ENCODE measurements around the gene IL27RA. TPM values are rescaled to one million over a fixed set of nuclear protein-coding genes. Genes with fewer than 3 reads are reported as not detected.

Gene IL27RA
- total RNA-seq, 1 experiment from 2014 or later: 13.6 TPM

DNA sequence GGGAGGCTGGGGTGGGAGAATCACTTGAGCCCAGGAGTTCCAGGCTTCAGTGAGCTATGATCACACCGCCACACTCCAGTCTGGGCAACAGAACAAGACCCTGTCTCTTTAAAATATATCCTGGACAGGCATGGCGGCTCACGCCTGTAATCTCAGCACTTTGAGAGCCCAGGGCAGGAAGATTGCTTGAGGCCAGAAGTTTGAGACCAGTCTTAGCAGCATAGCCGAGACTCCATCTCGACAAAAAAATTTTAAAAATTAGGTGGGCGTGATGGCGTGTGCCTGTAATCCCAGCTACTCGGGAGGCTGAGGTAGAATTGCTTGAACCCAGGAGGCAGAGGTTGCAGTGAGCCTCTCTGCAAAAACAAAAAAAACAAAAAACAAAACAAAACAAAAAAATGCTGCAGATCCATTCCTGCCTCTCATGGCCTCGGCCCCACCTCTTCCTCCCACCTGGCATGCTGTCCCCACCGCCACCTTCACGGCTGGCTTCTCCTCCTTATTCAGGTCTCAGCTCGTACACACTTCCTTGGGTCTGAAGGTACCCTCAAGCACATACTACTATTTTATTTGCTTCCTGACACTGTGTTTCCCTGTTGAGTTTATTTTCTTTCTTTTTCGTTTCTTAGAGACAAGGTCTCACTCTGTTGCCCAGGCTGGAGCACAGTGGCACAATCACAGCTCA is 30.7 kb upstream of the IL27RA start:
- WGBS (ENCODE audit: extremely low coverage, insufficient read length, low lambda C conversion rate): no CpG with 5 or more reads among the region's 13 CpGs
- no peak overlapping the region for H3K4me3 Mint-ChIP-seq

More for the DNA sequence above, 30.7 kb upstream of the IL27RA start:
- H3T11ph ChIP-seq (ENCODE audit: low read length): no peak overlapping the region
- H3K4me1 Mint-ChIP-seq: peaks cover 11% of the 10 kb centered on the region in 2 experiments; a peak in 3 of 4 replicates
- H3K79me2 ChIP-seq (ENCODE audit: insufficient read depth, low read length): no peaks in the 10 kb centered on the region
- no peak overlapping the region for H3K4me2 ChIP-seq (ENCODE audit: insufficient read depth, insufficient read length, low read length)
- no peaks in the 10 kb centered on the region for H3K4me1 ChIP-seq (ENCODE audit: insufficient read depth, low read length)
- H3K79me1 ChIP-seq (ENCODE audit: insufficient read depth, low read depth, low read length, poor library complexity, severe bottlenecking): no peaks in the 10 kb centered on the region
- H2BK12ac ChIP-seq (ENCODE audit: insufficient read length, low read depth, low read length): no peak overlapping the region
- no peak overlapping the region for H4K5ac ChIP-seq (ENCODE audit: insufficient read length, low read depth, low read length)
- no peak overlapping the region for H2BK15ac ChIP-seq (ENCODE audit: low read depth, low read length)
- no peak overlapping the region for H2BK120ac ChIP-seq (ENCODE audit: low read depth, low read length, poor library complexity, severe bottlenecking)
- H2AK5ac ChIP-seq (ENCODE audit: insufficient read length, low read length): no peak overlapping the region
- H3K14ac ChIP-seq (ENCODE audit: insufficient read depth, low read length): no peak overlapping the region
- no peak overlapping the region for H3K56ac ChIP-seq (ENCODE audit: insufficient read length, low read depth, low read length)
- no peak for DNase-seq
- peaks cover 6 to 22% (median 12%) of the 10 kb centered on the region in 3 experiments; a peak in 6 of 7 replicates for H3K36me3 Mint-ChIP-seq (ENCODE audit: insufficient read depth in 1 of 3, low read depth in 3 of 3)
- no peaks in the 10 kb centered on the region for H4K20me1 ChIP-seq (ENCODE audit: control insufficient read depth, insufficient read depth, insufficient read length)
- no peak overlapping the region for H3K9ac ChIP-seq (ENCODE audit: extremely low read depth, insufficient read length, low read length)
- no peak overlapping the region for H2BK20ac ChIP-seq (ENCODE audit: low read depth, low read length, poor library complexity, severe bottlenecking)
- no peak overlapping the region for H3K23ac ChIP-seq (ENCODE audit: insufficient read length, low read depth, low read length)
- H4K8ac ChIP-seq (replicated peaks; ENCODE audit: insufficient read length, low read depth, low read length): no peak overlapping the region
- no peak overlapping the region for H3K18ac ChIP-seq (ENCODE audit: insufficient read length, low read depth, low read length)
- H3K27ac Mint-ChIP-seq: peak overlapping the region in 1 of 3 experiments; percentile 75; a peak in 1 of 7 replicates
- no peaks in the 10 kb centered on the region for H3K9me3 ChIP-seq (ENCODE audit: control insufficient read depth, low read depth, low read length)
- no peak overlapping the region for H3K27ac ChIP-seq (ENCODE audit: insufficient read length, low read depth, low read length)
- TF ChIP-seq, protein P1, sequence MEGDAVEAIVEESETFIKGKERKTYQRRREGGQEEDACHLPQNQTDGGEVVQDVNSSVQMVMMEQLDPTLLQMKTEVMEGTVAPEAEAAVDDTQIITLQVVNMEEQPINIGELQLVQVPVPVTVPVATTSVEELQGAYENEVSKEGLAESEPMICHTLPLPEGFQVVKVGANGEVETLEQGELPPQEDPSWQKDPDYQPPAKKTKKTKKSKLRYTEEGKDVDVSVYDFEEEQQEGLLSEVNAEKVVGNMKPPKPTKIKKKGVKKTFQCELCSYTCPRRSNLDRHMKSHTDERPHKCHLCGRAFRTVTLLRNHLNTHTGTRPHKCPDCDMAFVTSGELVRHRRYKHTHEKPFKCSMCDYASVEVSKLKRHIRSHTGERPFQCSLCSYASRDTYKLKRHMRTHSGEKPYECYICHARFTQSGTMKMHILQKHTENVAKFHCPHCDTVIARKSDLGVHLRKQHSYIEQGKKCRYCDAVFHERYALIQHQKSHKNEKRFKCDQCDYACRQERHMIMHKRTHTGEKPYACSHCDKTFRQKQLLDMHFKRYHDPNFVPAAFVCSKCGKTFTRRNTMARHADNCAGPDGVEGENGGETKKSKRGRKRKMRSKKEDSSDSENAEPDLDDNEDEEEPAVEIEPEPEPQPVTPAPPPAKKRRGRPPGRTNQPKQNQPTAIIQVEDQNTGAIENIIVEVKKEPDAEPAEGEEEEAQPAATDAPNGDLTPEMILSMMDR (conservative IDR thresholded peaks at IDR 0.05): no peak
- H3K9me3 Mint-ChIP-seq: peaks cover 5 to 6% of the 10 kb centered on the region in 2 experiments; a peak in 2 of 5 replicates
- no peaks in the 10 kb centered on the region for H3K27me3 Mint-ChIP-seq (ENCODE audit: low read depth)
- H4K91ac ChIP-seq (ENCODE audit: insufficient read length, low read depth, low read length): no peak overlapping the region
- no peak overlapping the region for H2BK5ac ChIP-seq (ENCODE audit: insufficient read length, low read length)
- H3K23me2 ChIP-seq (ENCODE audit: insufficient read length, low read depth, low read length, poor library complexity, severe bottlenecking): no peaks in the 10 kb centered on the region
- H2AFZ ChIP-seq (ENCODE audit: low read length): no peak overlapping the region
- no peak overlapping the region for H3K4ac ChIP-seq (ENCODE audit: low read depth, low read length)
- H3K27me3 ChIP-seq (ENCODE audit: insufficient read depth, low read length): no peaks in the 10 kb centered on the region
